HUES48 (cell line): ENCODE measurements around the gene KIAA1755.

Experiments used
- H3K27ac ChIP-seq: one replicate; pipeline ENCODE4 v1.7.0; 2013; ENCODE audit warnings: low read depth, low read length, inconsistent platforms
- H3K27me3 ChIP-seq: 2 replicates; pipeline ENCODE4 v1.6.1; 2013; ENCODE audit warnings: mild to moderate bottlenecking, low read length; ENCODE audit not compliant: control insufficient read depth, insufficient read depth
- H3K36me3 ChIP-seq: 2 replicates; pipeline ENCODE4 v1.6.1; 2013; ENCODE audit warnings: low read length; ENCODE audit not compliant: control insufficient read depth, insufficient read depth
- H3K4me1 ChIP-seq: 2 replicates; pipeline ENCODE4 v1.6.1; 2013; ENCODE audit warnings: mild to moderate bottlenecking, low read length; ENCODE audit not compliant: control insufficient read depth, insufficient read depth
- H3K4me3 ChIP-seq: 2 replicates; pipeline ENCODE4 v1.5.1; 2013; ENCODE audit warnings: mild to moderate bottlenecking, low read depth, low read length
- H3K9ac ChIP-seq: 2 replicates; pipeline ENCODE4 v1.6.1; 2013; ENCODE audit warnings: mild to moderate bottlenecking, low read depth, low read length, moderate library complexity
- H3K9me3 ChIP-seq: 2 replicates; pipeline ENCODE4 v1.6.1; 2013; ENCODE audit warnings: low read length; ENCODE audit not compliant: control insufficient read depth, insufficient read depth

KIAA1755 gene

GRCh38 chr20:38191654-38192053 lies 68.9 kb downstream of the KIAA1755 start:
- H3K9ac ChIP-seq: no peak overlapping the region
- no peaks in the 10 kb centered on the region for H3K9me3 ChIP-seq
- H3K27ac ChIP-seq: no peak overlapping the region
- H3K4me1 ChIP-seq: no peaks in the 10 kb centered on the region
- no peaks in the 10 kb centered on the region for H3K36me3 ChIP-seq
- H3K27me3 ChIP-seq: no peaks in the 10 kb centered on the region
- no peak overlapping the region for H3K4me3 ChIP-seq

DNA sequence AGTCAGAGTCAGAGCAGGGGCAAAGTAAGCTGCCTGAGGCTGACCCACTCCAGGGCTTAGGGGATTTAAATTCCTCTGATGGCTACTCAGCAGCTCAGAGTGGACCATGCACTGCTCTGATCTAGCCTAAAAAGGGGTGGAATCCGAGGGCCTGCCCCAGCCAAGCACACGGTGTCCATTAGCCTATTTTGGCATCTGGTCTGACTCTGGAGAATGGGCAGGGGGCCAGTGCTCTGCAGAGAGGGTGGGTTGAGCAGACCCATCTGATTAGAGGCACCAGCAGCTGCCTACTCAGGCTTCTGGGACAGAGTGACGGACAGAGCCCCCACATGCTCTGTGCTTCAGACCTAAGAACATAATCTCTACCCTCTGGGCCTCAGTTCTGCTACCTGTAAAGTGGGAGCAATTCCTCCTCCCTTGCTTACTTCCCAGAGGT lies 69.6 kb downstream of the KIAA1755 start:
- no peaks in the 10 kb centered on the region for H3K9me3 ChIP-seq
- no peak overlapping the region for H3K4me3 ChIP-seq
- H3K9ac ChIP-seq: no peak overlapping the region
- H3K36me3 ChIP-seq: no peaks in the 10 kb centered on the region
- no peak overlapping the region for H3K27ac ChIP-seq
- no peaks in the 10 kb centered on the region for H3K4me1 ChIP-seq
- H3K27me3 ChIP-seq: no peaks in the 10 kb centered on the region

DNA sequence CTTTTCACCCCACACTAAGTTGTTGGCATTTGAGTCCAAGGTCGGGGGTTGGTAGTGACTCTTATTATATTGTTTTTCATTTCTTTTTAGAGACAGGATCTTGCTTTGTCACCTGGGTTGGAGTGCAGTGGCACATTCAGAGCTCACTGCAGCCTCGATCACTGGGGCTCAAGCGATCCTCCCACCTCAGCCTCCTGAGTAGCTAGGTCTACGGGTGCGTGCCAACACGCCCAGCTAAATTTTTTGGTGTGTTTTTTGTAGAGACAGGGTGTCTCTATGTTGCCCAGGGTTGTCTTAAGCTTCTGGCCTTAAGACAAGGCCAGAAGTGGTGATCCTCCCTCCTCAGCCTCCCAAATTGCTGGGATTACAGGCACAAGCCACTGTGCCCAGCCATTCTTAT lies 70.4 kb downstream of the KIAA1755 start:
- H3K27ac ChIP-seq: no peak overlapping the region
- no peaks in the 10 kb centered on the region for H3K4me1 ChIP-seq
- H3K9me3 ChIP-seq: no peaks in the 10 kb centered on the region
- H3K4me3 ChIP-seq: no peak overlapping the region
- H3K9ac ChIP-seq: no peak overlapping the region
- H3K27me3 ChIP-seq: no peaks in the 10 kb centered on the region
- no peaks in the 10 kb centered on the region for H3K36me3 ChIP-seq

DNA sequence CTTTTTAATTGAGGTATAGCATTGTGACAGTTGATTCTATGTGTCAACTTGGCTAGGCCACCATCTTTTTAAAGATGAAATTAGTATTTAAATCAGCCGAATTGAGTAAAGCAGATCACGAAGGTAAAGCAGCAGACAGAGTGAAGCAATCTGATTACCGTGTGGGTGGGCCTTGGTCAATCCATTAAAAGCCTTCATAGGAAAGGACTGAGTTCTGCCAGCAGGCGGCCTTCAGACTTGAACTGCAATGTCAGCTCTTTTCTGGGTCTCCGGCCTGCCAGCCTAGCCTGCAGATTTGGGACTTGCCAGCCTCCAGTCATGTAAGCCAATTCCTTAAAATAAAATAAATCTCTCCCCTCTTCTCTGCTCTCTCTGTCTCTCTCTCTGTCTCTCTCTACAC lies 73.0 kb downstream of the KIAA1755 start:
- Histone ChIP-seq H3K4me3 (no peak overlapping the region), H3K9ac (no peak overlapping the region), H3K27me3 (no peaks in the 10 kb centered on the region), H3K27ac (no peak overlapping the region), H3K36me3 (no peaks in the 10 kb centered on the region), H3K4me1 (no peaks in the 10 kb centered on the region), H3K9me3 (no peaks in the 10 kb centered on the region)

GRCh38 chr20:38186788-38187221 lies 73.7 kb downstream of the KIAA1755 start:
- Histone ChIP-seq H3K4me3 (no peak overlapping the region), H3K27ac (no peak overlapping the region), H3K36me3 (no peaks in the 10 kb centered on the region), H3K9ac (no peak overlapping the region), H3K4me1 (no peaks in the 10 kb centered on the region), H3K27me3 (no peaks in the 10 kb centered on the region), H3K9me3 (no peaks in the 10 kb centered on the region)

GRCh38 chr20:38184101-38184500 lies 76.4 kb downstream of the KIAA1755 start:
- Histone ChIP-seq H3K4me1 (no peaks in the 10 kb centered on the region), H3K27me3 (no peaks in the 10 kb centered on the region)

GRCh38 chr20:38181971-38182370 lies 78.6 kb downstream of the KIAA1755 start:
- no peak overlapping the region for H3K27ac ChIP-seq
- no peaks in the 10 kb centered on the region for H3K4me1 ChIP-seq
- H3K9ac ChIP-seq: no peak overlapping the region
- H3K4me3 ChIP-seq: no peak overlapping the region
- H3K27me3 ChIP-seq: no peaks in the 10 kb centered on the region
- no peaks in the 10 kb centered on the region for H3K36me3 ChIP-seq
- H3K9me3 ChIP-seq: no peaks in the 10 kb centered on the region

More at GRCh38 chr20:38184101-38184500, 76.4 kb downstream of the KIAA1755 start:
- no peaks in the 10 kb centered on the region for H3K9me3 ChIP-seq
- H3K27ac ChIP-seq: no peak overlapping the region
- no peak overlapping the region for H3K4me3 ChIP-seq
- H3K36me3 ChIP-seq: no peaks in the 10 kb centered on the region
- no peak overlapping the region for H3K9ac ChIP-seq

- no peaks in the 10 kb centered on the region for H3K9me3 ChIP-seq
- no peak overlapping the region for H3K4me3 ChIP-seq
- no peaks in the 10 kb centered on the region for H3K4me1 ChIP-seq
- H3K27ac ChIP-seq: no peak overlapping the region
- H3K36me3 ChIP-seq: no peaks in the 10 kb centered on the region
- H3K9ac ChIP-seq: no peak overlapping the region
- H3K27me3 ChIP-seq: no peaks in the 10 kb centered on the region
Measured at GRCh38 chr20:38181207-38181801, 79.2 kb downstream of the KIAA1755 start.

GRCh38 chr20:38180781-38181180 lies 79.8 kb downstream of the KIAA1755 start:
- Histone ChIP-seq H3K9me3 (no peaks in the 10 kb centered on the region), H3K9ac (no peak overlapping the region), H3K27ac (no peak overlapping the region), H3K27me3 (no peaks in the 10 kb centered on the region), H3K4me3 (no peak overlapping the region), H3K36me3 (no peaks in the 10 kb centered on the region), H3K4me1 (no peaks in the 10 kb centered on the region)

GRCh38 chr20:38179846-38180245 lies 80.7 kb downstream of the KIAA1755 start:
- Histone ChIP-seq H3K4me3 (no peak overlapping the region), H3K36me3 (no peaks in the 10 kb centered on the region), H3K27me3 (no peaks in the 10 kb centered on the region), H3K4me1 (no peaks in the 10 kb centered on the region), H3K9me3 (no peaks in the 10 kb centered on the region), H3K9ac (no peak overlapping the region), H3K27ac (no peak overlapping the region)

DNA sequence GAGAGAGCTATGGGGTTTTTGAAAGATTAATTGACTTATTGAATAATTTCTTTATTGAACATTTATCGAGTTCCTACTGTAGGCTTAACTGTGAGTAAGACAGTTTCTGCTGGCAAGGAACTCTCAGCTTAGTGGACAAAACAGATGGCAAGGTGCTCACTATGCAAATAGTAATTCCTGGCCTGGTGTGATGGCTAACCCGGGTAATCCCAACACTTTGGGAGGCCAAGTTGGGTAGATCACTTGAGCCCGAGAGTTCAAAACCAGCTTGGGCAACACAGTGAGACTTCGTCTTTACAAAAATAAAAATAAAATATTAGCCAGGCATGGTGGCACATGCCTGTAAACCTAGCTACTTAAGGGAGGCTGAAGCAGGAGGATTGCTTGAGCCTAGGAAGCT lies 82.0 kb downstream of the KIAA1755 start:
- Histone ChIP-seq H3K9me3 (no peaks in the 10 kb centered on the region), H3K4me1 (no peaks in the 10 kb centered on the region), H3K9ac (no peak overlapping the region), H3K4me3 (no peak overlapping the region), H3K27ac (no peak overlapping the region), H3K27me3 (no peaks in the 10 kb centered on the region), H3K36me3 (no peaks in the 10 kb centered on the region)
